Cerebellar nuclear complex (tissue), 1 donor: ENCODE data around the gene UGT2B10.
"Not testable (repeated sequence)": the region's sequence is repeated elsewhere in the genome, so short reads cannot be mapped to it uniquely, and the experiment has no call there.

Experiments
- DNase-seq, 2 experiments: peaks; one replicate each; lab custom pipeline; 2025; lab: John Stamatoyannopoulos, UW

UGT2B10 gene

DNA sequence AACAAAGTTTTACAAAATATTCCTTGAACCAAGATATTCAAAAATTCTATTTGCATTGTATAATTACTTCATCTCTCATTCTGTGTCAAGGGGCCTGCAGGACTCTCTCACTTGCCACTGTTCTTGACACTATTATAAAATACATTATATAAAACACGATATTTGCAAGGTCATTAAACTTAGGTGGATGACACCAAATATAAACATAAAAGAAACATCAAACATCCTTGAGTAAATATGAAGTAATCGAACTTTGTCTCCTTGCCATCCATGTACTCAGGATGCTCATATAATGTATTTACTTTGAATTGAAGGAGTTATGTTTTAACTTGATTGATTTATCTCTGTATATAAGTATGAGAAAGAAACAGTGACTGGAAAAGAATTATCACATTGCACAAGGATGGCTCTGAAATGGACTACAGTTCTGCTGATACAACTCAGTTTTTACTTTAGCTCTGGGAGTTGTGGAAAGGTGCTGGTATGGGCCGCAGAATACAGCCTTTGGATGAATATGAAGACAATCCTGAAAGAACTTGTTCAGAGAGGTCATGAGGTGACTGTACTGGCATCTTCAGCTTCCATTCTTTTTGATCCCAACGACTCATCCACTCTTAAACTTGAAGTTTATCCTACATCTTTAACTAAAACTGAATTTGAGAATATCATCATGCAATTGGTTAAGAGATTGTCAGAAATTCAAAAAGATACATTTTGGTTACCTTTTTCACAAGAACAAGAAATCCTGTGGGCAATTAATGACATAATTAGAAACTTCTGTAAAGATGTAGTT, at the start of gene UGT2B10:
UGT2B10 (plus strand) TSS at position 378 of the 793 bp plus-strand sequence; CDS start at position 404, 26 bp downstream.
- DNase-seq: not testable (repeated sequence)

DNA sequence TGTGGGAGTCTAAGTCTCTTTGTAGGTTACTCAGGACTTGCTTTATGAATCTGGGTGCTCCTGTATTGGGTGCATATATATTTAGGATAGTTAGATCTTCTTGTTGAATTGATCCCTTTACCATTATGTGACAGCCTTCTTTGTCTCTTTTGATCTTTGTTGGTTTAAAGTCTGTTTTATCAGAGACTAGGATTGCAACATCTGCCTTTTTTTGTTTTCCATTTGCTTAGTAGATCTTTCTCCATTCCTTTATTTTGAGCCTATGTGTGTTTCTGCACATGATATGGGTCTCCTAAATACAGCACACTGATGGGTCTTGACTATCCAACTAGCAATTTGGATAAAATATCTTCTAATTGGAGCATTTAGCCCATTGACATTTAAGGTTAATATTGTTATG, 44.0 kb upstream of the UGT2B10 start:
- DNase-seq: not testable (repeated sequence)

DNA sequence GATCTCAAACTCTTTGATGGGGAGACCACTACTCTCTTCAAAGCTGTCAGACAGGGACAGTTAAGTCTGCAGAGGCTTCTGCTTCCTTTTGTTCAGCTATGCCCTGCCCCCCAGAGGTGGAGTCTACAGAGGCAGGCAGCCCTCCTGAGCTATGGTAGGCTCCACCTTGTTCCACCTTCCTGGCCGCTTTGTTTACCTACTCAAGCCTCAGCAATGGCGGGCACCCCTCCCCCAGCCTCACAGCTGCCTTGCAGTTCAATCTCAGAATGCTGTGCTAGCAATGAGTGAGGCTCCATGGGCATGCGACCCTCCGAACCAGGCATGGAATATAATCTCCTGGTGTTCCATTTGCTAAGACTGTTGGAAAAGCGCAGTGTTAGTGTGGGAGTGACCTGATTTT, 42.1 kb upstream of the UGT2B10 start:
- DNase-seq: no peak

DNA sequence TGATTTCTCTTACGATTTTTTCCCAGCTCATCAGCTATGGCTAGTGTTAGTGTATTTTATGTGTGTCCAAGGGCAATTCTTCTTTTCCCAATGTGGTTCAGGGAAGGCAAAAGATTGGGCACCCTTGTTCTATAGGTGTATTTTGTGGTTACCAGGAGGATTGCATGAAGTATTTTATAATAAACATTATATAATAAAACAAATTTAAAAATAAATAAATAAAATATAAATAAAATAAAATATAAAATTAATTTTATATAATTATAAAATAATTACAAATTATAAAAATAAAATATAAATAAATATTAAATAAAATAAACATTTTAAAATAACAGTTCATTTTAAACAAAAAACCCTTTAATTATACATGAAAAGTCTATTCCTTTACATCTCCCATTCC, 35.6 kb upstream of the UGT2B10 start:
- no peak for DNase-seq

DNA sequence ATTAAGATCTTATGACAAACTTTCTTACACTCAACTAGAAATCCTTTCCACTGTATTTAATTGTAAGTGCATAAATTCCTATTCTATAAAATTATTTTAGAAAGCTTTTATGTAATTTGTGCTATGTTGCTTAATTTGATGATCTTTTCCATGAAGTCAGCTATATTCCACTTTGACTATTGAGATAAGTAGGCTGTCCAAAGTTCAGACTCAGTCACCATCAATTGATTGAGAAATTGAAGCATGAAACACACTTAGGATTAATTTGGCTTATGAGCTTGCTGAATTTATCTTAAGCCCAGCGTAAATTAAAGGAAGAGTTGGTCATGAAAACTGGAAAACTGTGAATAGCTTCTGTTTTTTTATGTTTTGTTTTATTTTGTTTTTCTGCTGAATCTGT, 18.7 kb upstream of the UGT2B10 start:
- DNase-seq: no peak

DNA sequence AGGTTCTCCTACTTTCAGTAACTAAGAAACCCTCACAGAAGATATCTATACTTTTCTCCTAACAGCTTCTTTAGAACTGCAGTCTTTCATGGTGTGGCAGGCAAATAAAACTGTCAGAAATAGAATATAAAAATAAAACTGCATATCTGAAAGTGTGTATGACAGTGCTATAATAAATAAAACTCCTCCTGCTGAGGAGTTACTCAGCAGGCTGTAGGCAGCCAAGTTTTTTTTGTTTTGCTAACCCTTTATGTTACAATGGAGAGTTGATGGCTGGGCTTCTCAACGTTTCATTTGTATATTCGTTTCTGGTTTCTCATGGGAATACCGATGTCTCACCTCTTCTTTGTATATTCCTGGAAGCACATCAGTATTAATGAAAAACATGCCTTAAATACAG, 18.2 kb upstream of the UGT2B10 start:
- DNase-seq: no peak

DNA sequence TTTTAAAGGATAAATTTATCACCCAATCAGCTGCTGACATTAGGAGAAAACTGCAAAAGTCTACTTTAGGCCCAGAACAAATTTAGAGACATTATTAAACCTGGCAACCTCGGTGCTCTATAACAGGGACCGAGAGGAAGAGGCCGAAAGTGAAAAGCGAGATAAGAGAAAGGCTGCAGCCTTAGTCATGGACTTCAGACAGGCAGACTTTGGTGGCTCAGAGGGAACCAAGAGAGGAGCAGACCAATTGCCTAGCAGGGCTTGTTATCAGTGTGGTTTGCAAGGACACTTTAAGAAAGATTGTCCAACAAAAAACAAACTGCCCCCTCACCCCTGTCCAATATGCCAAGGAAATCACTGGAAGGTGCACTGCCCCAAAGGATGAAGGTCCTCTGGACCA, 12.8 kb upstream of the UGT2B10 start:
- no peak for DNase-seq

DNA sequence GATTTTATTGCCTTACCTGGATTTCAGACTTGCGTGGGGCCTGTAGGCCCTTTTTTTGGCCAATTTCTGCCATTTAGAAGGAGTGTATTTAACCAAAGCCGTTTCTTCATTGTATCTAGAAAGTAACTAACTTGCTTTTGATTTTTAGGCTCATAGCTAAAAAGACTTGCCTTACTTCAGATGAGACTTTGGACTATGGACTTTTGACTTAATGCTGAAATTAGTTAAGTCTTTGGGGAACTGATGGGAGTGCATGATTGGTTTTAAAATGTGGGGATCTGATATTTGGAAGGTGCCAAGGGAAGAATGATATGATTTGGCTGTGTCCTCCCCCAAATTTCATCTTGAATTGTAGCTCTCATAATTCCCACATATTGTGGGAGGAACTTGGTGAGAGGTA, 7.7 kb upstream of the UGT2B10 start:
- no peak for DNase-seq

DNA sequence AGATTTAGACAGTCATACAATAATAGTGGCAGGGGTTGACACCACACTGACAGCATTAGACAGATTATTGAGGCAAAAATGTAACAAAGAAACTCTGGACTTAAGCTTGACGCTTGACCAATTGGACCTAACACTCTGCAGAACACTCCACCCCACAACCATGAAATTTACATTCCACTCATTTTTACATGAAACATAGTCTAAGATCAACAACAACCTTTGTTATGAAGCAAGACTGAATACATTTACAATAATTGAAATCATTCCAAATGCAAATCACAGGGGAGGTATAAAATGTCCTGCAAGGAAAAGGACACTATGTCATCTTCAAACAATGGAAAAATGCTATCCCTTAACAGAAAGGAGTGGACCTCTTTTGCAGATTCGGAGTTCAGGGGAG, 4.9 kb upstream of the UGT2B10 start:
- no peak for DNase-seq

DNA sequence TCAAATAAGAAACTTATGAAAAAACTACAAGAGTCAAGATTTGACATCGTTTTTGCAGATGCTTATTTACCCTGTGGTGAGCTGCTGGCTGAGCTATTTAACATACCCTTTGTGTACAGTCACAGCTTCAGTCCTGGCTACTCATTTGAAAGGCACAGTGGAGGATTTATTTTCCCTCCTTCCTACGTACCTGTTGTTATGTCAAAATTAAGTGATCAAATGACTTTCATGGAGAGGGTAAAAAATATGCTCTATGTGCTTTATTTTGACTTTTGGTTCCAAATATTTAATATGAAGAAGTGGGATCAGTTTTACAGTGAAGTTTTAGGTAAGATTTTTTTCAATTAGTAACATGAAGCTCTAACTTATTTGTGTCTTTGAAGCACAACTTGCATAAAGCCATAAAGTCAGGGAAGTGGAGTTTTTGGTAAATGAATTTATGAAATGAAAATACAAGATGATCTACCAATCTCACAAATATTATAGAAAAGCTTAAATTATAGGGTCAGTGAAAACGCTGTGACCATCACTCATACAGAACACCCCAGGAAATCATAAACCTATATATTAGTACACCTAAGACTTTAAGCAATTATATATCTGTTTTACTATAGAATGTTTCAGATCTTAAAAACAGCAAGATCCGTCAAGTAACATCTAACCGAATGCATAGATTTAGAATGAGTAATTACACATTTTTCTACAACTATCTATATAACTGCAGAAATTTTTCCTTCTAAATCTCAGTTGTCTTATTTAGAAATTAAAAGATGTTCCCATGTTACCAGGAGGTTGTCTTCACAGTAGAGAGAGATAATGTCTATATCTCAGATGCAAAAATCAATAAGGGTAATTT, 844 bp downstream of the UGT2B10 start:
- not testable (repeated sequence) for DNase-seq

DNA sequence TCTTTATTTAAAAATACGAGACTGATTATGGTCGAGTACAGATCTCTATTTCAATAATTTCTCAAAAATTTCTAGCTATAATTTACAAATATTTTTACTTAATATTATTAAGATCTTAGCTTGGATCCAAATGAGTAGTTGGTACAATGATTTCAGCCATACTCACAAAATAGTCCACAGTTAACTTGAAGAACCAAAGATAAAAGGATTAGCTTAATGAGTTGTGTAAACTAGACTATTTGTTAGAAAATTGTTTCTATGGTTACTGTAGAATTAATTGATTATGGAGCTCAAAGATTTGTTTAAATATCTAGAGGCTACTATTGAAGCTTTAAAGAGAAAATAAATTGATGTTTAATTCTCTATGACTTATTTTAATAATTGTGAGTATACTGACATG, 1.6 kb downstream of the UGT2B10 start:
- no peak for DNase-seq

DNA sequence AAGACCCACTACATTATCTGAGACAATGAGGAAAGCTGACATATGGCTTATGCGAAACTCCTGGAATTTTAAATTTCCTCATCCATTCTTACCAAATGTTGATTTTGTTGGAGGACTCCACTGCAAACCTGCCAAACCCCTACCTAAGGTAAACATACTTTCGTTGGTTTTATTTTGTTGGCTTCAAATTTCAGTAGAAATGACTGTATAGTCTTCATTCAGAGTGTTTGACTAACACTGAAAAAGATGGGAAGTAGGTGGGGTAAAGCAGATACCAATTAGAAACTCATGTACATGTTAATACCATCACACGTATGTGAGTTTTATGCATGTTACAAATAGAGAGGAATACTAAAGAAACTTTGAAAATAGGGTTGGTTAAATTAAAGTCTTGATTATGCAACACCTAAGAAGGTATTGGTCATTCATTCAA, 2.3 kb downstream of the UGT2B10 start:
- not testable (repeated sequence) for DNase-seq

DNA sequence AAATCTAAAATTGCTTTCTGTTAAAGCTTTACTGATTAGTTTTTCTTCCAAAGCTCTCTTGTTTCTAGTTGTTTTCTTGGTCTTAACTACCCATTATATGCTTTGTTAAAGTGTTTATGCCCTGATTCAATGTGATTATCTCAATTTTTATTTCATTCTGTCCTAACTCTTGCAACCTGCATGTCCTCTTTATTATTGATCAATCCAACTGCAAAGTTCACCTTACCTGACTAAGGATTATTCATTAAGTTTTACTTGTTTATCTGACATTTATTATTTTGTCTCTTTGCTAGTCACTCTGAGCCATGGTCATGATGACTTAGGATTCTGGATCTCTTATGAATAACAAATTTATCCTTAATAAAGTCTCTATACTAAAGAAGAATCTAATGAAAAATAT, 15.8 kb downstream of the UGT2B10 start:
- no peak for DNase-seq

DNA sequence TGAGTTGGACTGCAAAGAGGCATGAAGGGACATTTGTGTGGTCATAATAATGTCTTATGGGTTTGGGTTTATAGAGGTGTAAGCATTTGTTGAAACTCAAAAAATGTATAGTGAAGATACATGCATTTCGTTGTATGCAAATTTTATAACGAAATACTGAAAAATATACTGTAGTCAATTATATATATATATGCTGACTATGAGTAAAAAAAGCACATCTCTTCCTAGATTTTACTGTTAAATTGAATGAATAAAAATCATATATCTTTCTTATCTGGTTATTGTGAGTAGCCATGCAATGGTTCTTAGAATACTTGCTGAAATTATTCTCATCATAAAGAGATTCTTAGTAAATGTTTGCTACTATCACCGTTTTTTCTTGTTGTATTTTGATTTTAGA, 34.5 kb downstream of the UGT2B10 start:
- DNase-seq: no peak

DNA sequence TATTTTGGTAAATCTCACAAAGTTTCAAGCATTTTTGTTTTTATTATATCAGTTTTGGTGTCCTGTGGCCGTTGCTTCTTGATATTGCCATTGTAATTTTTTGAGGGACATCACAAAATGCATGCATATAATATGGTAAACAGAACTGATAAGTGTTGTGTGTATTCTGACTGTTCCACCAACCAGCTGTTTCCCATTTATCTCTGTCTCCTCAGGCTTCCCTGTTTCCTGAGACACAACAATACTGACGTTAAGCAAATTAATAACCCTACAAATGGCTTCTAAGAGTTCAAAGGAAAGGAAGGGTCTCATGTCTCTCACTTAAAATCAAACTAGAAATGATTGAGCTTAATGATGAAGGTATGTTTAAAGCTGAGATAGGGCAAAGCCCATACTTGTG, 40.0 kb downstream of the UGT2B10 start:
- DNase-seq: no peak

DNA sequence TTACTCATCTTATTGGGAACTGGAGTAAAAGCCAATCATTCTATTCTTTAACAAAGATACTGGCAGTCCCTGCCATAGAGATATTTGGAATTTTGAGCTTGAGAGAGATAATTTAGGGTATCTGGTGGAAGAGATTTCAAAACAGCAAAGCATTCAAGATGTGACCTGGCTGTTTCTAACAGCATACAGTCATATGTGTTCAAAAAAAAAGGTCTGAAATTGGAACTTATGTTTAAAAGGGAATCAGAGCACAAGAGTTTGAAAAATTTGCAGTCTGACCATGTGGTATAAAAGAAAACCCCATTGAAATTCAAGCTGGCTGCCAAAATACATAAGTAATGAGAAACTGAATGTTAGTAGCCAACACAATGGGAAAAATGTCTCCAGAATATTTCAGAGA, 42.2 kb downstream of the UGT2B10 start:
- no peak for DNase-seq

DNA sequence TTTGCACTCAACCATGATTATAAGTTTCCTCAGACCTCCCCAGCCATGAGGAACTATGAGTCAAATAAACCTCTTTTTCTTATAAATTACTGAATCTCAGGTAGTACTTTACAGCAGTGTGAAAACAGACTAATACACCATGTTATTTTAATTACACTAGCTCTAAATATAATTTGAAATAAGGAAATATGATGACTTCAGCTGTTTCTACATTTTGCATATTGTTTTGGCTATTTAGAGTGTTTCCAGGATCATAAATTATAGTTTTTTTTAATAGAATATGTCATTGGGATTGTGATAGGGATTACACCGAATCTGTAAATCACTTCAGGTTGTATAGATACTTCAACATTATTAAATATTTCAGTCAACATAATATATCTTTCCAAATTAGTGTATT, 43.9 kb downstream of the UGT2B10 start:
- no peak for DNase-seq

DNA sequence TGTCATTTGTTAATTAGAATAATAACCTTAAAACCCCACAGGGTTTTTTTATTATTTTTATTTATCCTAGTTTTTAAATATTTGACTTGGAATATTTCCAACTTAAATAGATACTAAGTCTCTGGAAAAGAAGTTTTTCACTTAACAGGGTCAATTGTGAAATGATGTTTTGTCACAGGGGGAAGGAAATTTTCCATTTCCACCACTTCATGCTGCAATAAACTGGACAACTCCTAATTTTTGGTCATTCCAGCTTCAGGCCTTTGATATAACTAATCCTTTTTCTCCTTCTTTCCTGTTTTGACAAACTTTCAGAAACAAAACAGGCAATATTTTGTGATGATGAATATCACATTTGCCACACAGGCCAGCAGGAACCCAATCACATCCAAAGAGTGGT, 45.3 kb downstream of the UGT2B10 start:
- DNase-seq: no peak

DNA sequence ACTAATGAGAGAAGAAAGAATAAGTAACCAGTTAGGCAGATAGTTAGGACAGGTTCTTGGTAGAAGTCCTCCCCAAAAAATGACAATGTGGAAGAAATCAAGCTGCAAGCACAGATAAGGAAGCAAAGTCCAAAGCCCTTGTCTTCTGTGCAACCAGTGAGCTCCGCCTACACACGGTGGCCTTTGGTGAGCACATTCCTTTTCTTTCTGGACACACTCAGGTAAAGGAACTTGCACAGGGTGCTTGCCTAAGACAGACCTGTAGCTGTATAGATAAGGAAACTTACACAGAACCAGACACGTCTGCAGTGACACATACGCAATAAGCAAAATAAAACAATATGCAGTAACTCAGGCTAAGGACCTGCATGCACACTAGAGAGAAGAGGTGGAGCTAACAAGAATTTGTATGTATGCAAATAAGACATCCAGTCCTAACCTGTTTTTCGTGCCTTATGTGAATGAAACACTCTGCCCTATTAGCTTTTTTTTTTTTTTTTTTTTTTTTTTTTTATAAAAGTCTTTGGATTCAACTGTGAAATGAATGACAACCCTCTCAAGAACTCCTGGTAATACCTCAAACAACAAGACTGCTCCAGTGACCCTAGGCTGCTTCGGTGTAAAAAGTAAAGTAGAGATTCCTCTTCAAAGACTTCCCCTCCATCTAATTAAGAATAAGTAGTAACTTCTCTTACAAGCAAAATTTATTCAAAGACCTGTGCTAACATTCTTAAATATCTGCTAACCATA, 48.8 kb downstream of the UGT2B10 start:
- no peak for DNase-seq

DNA sequence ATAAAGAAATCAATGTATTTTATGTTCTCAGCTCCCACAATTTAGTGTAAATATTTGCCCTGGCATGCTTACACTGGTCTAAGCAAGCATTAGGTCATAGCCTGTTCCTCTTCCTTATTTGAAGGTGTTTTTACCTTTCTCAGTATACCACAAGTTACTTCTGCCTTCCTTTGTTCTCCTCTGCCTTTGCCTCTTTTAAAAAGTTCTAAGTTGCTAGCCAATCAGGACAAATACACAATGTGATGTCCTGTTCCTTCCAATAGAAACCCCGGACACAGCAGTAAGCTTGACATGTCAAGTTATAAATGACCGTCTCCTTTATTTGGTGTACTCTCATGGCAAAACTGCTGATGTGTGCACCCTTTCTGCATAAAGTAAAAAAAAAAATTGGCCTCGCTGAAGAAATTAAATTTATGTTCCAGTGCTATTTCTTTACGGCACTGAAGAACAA, 49.4 kb downstream of the UGT2B10 start:
- DNase-seq: no peak

DNA sequence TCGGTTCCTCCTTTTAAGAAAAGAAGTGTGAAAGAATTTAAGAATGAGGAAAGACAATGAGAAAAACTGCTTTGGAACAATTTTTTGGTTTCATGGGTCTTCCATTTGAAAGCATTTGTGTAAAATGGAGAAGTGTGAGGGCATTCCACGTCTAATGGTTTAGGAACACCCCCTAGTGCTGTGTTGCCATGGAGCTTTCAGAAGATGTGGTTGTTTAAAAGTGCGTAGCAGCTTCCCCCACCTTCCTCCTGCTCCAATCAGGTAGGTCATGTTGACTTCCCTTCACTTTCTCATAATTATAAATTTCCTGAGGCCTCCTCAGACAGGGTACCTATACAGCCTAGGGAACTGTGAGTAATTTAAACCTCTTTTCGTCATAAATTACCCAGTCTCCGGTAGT, 50.0 kb downstream of the UGT2B10 start:
- no peak for DNase-seq

DNA sequence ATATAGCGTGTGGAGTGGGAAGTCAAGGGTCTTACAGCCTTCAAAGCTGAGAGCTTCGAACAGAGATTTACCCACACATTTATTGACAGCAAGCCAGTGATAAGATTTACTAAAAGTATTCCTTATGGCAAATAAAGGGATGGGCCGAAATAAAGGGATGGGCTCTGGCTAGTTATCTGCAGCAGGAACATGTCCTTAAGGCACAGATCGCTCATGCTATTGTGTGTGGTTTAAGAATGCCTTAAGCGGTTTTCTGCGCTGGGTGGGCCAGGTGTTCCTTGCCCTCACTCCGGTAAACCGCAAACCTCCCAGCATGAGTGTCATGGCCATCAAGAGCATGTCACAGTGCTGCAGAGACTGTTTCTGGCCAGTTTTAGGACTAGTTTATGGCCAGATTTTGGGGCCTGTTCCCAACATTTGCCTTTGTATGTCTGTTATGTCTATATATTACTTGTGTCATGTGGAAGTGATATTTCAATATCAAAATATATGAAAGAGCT, 53.5 kb downstream of the UGT2B10 start:
- DNase-seq: no peak
